RCC 7860 (cell line): ENCODE data around the gene LCA5L.
A peak's percentile ranks its signal among the peaks of the same experiment; 100 is the strongest.
"Not testable (repeated sequence)": the region's sequence is repeated elsewhere in the genome, so short reads cannot be mapped to it uniquely, and the experiment has no call there.

Experiments used
- DNase-seq: peaks from one replicate; pipeline ENCODE4 v3.0.0-alpha.2; 2015; ENCODE audit warnings: low spot score
- FAIRE-seq: peaks from 2 replicates; lab custom pipeline; 2012; peaks lifted over from hg19 to GRCh38; lab: Jason Lieb, UNC

Gene LCA5L

DNA sequence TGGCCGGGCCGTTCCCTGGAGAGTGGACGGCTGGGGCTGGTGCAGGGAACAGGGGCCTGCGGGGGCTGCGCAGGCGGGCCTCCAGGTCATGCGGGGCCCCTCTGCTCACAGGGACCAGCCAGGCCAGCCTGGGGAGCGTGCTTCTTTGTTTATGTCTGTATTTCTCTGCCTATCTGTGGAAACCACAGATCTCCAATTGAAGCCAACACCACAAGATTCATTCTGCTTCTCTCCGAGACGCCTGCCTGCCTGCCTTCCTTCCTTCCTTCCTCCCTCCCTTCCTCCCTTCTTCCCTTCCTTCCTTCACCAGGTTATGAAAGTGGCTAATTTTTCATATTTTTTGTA, 56.8 kb downstream of the LCA5L start:
- no peak for DNase-seq
- no peak for FAIRE-seq

DNA sequence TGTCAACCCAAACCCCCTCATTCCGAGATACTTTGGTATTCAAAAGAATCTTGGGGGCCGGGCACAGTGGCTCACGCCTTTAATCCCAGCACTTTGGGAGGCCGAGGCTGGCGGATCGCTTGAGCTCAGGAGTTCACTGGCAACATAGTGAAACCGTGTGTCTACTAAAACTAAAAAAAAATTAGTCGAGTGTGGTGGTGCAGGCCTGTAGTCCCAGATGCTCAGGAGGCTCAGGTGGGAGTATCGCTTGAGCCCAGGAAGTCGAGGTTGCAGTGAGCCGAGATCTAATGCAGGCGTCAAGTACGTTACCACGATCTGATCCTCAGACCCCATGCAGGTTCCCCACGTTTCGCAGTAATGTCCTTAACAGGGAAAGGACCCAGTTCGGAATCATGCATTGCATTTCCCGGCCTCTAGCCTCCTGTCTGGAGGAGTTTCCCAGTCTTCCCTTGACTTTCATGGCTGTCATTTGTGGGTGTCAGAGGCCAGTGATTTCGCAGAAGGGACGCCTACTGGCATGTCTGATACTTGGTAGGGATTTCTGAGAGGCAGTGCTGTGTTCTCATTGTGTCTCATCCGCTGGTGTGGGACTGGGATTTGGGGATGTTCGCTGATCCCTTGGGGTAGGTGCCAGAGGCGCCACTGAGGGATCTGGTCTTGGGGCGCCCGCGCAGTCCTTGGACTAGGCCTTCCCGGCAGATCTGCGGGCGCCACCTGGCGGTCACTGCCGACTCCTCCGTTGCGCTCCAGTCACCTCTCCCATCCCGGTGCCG, 57.4 kb downstream of the LCA5L start:
- FAIRE-seq (no peak), DNase-seq (peak; percentile 63)

DNA sequence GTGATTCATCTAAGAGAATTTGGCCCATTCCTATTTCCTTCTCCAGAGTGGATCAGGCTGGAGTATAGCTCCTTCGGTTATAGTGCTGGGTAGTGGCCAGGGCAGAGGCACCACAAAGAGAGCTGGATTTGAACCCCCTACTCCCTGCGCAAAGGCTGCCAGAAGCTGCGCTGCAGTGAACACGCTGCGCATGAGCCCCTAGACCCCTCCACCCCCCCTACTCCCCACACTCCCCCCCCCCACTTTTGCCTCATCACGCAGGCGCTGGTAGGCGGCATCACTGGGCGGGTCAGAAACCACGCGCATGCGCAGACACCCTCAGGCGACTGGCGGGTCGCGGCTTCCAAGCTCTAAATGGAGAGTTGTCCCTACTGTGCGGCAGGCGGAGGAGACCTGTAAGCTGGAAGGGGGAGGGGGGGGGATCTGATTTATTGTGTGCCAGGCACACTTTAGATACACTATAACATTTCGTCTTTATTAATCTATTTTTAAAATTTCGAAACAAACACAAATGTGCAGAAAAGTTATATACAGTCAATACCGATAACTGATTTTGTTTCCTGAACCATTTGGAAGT, 58.0 kb downstream of the LCA5L start:
- DNase-seq (peak; percentile 77), FAIRE-seq (no peak)

DNA sequence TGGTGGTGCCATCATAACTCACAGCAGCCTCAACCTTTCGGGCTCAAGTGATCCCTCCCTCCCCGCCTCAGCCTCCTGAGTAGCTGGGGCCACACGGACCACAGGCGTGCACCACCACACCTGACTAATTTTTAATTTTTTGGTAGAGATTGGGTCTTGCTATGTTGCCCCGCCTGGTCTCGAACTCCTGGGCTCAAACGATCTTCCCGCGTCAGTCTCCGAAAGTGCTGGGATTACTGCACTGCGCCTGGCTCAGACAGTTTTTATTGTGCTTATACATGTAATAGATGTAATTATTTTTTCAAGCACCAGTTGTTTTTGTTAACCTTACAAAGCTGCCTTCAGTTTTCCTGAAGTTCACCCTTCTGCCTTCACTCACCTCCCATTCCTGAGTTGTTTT, 58.7 kb downstream of the LCA5L start:
- DNase-seq (no peak), FAIRE-seq (no peak)

DNA sequence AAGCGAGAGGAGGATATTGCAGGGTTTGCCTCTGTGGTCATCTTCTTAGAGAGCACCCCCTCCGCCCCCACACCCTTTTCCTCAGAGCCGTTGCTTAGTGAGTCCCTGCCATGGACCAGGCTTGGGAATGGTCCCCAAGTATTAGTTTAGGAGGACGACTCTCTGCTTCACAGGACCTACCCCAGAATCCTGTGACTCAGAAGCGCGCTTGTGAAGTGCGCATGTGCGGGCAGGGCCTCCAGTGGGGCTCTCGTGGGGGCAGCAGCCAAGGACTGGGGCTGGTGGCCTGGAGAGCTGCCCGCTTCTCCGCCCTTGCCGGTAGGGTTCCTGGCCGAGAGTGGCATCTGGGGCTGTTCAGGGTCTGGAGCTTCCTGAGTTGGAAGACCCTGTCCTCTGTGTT, 59.4 kb downstream of the LCA5L start:
- DNase-seq (peak; percentile 40), FAIRE-seq (no peak)

DNA sequence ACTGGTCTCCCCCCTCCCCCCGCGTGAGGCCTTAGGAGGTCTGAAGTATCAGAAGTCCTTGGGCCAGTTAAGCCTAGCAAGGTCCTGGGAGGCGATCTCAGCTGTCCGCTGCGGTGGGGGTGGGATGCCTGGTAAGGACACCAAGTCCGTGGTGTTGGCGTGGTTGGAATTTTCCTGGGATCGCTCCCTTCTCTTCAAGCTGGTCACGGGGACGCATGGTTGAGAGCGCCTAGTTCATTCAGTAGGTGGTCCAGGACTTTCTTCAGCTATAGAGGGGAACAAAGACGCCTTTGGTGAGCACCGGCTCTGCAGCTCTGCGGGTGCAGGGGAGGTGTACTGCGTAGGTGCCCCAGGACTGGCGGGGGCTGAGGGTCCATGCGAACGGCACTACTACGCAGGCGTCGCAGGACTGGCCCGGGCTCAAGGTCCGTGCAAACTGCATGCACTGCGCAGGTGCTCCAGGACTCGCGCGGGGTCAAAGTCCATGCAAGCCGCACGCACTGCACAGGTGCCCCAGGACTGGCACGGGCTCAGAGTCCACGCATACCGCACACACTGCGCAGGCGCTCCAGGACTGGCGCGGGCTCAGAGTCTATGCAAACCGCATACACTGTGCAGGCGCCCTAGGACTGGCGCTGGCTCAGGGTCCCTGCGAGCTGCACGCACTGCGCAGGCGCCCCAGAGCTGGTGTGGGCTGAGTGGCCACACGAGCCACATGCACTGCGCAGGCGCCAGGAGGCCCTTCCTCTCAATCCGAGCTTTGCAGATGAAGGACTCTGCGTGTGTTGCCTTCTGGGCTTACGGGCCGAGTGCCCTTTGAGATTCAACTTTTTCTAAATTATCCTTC, 60.1 kb downstream of the LCA5L start:
- FAIRE-seq (no peak), DNase-seq (peak; percentile 49)

DNA sequence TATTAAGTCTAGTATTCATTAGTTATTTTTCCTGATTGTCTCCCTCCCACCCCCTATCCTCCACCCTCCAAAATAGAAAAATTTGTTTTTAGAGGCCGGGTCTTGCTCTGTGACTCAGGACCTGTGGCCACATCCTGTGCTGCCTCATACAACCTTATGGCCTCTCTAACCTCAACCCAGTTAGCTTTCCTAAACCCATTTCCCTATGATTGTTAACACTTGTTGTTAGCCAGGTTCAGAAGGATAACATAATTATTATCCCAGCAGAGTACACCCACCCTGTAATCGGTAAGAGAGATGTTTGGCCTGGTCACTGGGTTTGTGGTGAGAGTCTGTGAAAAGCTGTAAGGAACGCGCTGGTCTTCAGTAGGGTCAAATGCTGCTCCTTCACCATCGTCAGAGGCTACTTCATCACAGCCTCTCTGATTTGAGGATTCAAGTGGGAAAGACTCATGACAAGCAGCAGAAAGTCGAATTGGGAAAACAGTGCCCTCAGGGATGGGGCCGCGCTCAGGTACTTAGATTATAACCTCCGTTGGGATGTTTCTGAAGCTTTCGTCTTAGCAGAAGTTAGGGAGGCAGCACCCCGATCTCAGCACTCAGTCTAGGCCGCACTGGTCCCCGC, 60.8 kb downstream of the LCA5L start:
- FAIRE-seq (no peak), DNase-seq (peak; percentile 54)

DNA sequence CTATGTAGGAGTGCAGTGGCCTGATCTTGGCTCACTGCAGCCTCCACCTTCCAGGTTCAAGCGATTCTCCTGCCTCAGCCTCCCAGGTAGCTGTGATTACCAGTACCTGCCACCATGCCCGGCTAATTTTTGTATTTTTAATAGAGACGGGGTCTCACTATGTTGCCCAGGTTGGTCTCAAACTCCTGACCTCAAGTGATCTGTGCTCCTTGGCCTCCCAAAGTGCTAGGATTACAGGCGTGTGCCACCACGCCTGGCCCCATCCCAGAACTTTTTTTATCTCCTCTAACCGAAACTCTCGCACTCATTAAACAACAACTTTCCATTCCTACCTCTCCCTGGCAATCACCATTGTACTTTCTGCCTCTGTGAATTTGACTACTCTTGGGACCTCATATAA, 63.5 kb downstream of the LCA5L start:
- FAIRE-seq, DNase-seq: not testable (repeated sequence)

DNA sequence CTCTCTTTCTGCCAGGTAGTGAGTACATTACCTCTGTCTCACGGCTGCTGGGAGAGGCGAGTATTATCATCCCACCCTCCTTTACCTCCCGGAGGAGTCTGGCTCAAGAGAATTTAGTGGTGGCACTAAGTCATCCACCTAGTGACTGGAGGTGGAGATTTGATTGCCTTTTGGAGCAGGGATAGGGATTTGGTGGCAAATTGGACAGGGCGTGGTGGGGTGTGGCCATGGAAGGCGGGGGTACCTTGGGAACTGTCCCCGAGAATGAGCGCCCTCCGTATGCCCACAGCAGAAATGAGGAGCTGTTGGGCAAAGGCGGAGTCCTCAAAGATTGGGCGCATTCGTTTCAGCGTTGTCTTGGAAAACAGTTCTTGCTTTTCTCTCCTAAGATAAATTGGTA, 64.6 kb downstream of the LCA5L start:
- no peak for DNase-seq
- no peak for FAIRE-seq

DNA sequence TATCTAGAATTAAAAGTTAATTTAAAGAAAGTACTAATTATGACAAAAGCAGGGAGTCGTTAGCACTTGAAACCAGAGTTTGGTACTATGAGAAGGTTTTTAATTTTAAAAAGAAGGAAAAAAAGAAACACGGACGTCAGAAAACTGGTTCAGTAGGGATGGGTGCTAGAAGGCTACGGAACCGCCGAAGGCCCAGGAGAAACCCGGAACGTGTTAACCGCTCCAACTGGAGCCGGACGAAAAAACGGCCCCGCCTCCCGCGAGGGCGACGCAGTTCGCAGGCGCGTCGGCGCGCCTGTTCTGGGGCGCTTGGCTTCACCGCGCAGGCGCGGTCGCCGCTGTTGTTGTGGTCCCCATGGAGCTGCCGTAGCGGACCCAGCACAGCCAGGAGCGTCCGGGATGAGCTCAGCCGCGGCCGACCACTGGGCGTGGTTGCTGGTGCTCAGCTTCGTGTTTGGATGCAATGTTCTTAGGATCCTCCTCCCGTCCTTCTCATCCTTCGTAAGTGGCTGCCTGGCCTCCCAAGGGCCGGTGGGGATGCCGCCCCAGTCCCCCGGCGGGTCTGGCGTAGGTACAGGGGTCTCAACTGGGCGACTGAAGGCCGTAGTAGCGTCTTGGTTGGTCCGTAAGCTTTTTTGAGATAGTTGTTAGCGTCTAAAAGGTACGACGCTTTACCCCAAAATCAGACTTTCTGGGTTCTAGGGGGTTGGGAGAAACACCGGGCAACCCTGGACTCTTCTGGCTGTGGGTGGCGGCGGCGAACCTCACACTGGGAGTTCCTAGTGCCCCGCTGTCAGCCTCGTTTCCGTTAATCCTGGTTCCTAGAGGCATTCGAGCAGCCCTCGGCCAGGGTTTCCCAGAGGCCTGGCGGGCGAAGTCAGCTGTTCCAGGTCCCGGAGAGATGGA, 65.3 kb downstream of the LCA5L start:
- FAIRE-seq = peak; percentile 11

DNA sequence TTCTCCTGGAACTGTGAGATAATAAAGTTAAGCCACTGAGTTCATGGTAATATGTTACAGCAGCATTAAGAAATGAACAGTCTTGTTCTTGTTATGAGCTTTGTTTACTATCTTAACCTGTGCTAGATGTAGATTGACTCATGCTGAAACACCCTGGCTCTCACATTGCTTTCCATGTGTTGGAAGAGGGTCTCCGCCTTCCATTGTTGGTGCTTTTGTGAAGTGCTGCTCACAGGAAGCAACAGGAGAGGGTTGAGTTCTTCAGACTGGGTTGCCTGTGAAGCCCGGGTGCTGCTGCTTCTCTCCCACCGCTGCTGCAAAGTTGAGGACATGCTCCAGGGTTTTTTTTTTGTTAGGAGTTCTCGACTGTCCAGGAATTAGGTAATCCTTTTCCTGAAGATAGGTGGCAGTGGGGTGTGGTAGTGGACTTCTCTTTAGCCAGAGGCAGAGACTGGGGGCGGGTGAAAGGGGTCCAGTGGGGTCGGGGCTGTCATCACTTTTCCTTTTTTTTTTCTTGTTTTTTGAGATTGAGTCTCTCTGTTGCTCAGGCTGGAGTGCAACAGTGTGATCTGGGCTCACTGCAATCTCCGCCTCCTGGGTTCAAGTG, 68.0 kb downstream of the LCA5L start:
- DNase-seq = no peak

More for the DNA sequence above, 65.3 kb downstream of the LCA5L start:
- peak; percentile 95 for DNase-seq

DNA sequence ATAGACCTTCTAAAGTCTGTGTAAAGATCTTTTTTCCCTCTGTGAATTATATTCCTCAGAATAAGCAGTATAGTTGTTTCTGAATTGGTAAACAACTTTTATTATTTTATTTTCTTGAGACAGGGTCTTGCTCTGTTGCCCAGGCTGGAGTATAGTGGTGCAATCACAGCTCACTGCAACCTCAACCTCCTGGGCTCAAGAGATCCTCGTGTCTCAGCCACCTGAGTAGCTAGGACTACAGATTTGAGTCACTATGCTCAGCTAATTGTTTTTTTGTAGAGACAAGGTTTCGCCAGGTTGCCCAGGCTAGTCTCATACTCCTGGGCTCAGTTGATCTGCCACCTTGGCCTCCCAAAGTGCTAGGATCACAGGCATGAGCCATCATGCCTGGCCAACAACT, 70.1 kb downstream of the LCA5L start:
- DNase-seq (no peak), FAIRE-seq (no peak)

More for the DNA sequence above, 68.0 kb downstream of the LCA5L start:
- FAIRE-seq = no peak

DNA sequence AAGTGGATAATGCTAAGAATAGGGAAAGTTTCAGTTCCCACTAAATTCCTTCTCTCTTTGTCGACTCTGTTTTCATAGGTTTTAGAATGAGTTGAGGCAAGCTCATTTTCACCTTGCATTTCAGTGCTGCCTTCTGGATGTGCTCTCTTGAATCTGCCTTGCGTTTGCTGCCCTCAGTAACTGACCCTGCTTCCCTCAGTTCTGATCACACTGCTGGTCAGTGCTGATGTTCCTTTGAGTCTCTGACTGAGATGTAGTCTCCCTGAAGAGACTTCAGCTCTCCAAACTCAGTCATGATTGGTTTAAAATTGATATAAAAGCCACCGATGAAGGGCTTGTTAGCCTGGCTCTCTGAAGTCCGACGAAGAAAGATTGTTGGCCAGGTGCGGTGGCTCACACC, 71.5 kb downstream of the LCA5L start:
- FAIRE-seq = no peak
- DNase-seq = no peak

DNA sequence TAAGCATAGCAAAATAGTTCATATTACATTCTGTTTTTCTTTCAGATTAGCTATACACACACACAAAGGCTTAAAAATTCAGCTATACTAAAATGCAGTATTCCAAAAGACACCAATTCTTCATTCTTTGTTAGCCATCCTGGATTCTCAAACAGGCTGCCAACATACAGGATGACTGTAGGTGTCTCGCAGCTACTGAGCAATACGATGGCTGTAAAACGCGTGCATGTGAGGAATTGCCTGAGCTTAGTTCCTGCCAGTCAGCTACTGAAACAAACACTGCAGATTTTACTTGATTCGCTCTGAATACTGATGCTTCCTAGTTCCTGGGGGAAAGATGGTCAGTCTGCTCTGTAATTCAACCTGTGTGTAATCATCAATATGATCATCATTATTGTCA, 71.9 kb downstream of the LCA5L start:
- no peak for FAIRE-seq
- DNase-seq = no peak

DNA sequence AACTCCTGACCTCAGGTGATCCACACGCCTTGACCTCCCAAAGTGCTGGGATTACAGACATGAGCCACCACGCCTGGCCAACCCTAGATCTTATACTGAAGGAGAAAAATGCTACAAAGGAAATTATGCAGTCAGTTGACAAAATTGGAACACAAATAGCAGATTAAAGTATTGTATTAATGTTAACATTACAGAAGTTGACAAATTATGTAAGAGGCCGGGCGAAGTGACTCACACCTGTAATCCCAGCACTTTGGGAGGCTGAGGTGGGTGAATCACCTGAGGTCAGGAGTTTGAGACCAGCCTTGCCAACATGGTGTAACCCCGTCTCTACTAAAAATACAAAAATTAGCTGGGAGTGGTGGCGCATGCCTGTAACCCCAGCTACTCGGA, 75.7 kb downstream of the LCA5L start:
- not testable (repeated sequence) for FAIRE-seq, DNase-seq

DNA sequence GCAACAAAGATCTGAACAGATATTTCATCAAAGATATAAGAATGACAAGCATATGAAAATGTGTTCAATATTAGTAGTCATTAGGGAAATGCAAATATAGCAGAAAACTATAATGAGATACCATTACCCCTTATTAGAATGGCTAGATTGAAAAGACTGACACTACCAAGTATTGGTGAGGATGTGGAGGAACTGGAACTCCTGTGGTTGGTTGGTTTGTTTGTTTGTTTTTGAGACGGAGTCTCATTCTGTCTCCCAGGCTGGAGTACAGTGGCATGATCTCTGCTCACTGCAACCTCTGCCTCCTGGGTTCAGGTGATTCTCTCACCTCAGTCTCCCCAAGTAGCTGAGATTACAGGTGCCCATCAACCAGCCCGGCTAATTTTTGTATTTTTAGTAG, 77.8 kb downstream of the LCA5L start:
- FAIRE-seq (no peak), DNase-seq (no peak)

DNA sequence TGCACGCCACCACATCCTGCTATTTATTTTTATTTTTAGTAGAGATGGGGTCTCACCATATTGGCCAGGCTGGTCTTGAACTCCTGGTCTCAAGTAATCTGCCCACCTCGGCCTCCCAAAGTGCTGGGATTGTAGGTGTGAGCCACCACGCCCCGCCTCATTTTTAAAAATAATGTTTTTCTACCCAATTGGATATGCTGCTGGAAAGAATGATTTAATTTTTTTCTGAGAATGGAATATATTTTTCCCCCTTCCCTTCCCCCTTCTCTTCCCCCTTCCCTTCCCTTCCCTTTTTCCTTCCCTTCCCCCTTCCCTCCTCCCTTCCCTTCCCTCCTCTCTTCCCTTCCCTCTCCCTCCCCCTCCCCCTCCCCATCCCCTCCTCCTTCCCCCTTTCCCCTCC, 79.0 kb downstream of the LCA5L start:
- no peak for DNase-seq
- no peak for FAIRE-seq

DNA sequence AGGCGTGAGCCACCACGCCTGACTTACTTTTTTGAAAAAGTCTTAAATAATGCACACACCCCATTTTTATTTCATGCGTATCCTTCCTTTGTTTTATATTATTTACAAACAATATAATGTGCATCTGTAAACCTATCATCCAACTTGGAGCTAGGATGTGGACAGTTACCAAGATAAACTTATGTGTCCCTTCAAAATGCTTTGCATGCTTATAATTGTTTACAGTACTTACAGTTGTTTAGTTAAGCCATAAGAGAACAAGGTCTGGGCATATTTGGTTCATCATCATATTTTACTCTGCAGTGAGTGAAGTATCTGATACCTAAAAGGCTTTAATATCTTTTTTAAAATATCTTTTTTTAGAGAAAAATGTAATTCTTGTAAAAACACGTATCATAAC, 80.6 kb downstream of the LCA5L start:
- DNase-seq = no peak
- no peak for FAIRE-seq

DNA sequence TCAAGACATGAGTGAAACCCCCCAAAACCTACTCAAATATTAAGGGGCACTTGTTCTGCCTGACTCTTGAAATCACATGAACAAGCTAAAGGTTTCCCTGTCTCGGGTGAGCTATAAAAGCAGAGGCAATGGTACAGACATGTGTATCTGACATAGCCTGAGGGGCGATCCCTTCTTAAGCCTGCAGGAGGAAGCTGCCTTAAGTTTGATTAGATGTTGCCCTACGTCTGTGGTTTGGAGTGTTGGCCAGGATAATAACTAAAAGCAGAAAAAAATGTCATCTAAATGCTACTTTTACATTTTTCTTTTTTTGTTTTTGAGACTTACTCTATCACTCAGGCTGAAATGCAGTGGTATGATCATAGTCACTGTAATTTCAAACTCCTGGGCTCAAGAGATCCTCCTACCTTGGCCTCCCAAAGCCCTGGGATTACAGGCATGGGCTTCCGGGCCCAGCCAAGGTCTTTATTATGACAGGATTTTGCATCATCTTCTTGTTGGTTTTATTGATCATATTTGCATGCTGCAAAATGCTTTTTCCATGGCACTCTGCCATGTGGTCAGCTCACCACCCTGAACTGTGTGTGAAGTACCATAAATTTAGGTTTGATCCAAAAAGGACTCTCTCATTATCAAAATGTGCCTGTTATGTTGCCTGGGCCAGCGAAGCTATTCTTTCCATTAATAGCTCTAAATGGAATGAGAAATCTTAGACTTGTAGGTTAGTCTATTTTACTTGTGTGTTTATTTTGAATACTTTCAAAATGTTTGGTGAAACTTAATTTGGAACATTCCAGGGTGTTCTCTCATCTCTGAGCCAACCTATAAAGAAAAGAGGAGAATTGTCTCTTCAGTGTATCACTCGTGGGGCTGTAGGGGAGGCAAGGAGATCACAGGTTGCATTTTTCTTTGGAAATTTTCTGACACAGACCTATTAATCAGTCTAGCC, 81.7 kb downstream of the LCA5L start:
- FAIRE-seq = no peak
- no peak for DNase-seq
